IPS DF 19.7 (cell line): ENCODE data around the gene DNM1.
"Not testable (repeated sequence)": the region's sequence is repeated elsewhere in the genome, so short reads cannot be mapped to it uniquely, and the experiment has no call there.

ENCODE experiments used
- DNase-seq: peaks from one replicate; pipeline ENCODE4 v3.0.0-alpha.2; 2013; ENCODE audit warnings: low read depth, low spot score

The DNM1 gene

DNA sequence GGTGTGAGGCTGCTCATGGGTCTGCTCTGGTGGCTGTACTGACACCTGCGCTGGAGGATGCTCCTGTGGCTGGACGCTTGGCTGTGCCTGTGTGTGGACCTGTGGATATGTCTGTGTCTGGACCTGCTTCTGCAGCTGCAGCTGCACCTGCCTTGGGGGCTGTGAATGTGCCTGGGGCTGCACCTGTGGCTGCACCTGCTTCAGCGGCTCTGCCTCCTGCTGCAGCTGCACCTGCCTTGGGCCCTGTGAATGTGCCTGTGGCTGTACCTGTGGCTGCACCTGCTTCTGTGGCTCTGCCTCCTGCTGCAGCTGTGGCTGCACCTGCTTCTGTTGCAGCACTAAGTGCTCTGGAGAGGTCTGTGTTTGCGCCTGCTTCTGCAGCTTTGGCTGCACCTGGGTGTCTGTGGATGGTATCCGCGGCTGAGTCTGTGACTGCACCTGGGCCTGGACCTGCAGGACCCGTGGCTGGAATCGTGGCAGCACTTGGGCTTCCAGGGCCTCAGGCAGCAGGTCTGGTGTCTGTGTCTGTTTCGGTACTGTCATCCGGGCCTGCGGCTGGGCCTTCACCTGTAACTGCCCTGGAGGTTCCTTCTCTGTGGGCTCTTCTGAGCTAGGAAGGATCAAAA lies 24.3 kb upstream of the DNM1 start:
- DNase-seq = no peak

DNA sequence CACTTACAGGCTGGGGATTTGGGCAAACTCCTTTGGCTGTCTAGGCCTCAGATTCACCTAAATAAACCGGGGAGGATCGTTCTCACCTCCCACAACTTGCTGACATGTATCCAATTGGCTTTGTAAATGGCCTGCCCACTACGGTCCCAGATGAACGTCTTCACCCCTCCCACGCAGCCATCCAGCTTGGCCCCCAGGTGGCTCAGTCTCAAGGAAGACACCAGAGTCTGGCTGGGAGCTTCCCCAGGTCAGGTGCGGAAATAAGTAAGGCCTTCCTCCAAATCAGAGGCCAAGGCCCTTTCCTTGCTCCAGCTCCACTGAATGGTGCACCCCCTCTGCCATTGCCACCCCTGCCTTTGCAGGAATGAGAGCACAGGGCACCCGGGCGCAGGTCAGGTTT lies 23.2 kb upstream of the DNM1 start:
- DNase-seq = no peak

DNA sequence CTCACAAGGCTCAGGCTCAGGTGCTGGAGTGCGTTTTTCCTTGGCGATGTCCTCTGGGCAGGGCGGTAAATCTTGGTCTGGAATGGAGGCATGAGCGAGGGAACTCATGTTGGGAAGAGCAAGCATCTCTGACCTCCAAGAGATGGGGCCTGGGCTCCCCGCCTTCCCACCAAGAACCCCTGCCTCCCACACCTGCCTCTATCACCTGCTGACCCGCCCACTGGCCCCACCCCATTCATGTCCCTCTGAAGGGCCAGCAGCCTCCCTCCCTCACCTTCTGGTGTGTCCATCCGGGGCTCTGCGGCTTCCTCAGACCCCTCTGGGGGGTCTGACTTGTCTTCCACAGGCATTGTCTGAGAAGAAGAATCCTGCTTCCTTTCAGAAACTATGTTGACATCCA lies 22.7 kb upstream of the DNM1 start:
- no peak for DNase-seq

DNA sequence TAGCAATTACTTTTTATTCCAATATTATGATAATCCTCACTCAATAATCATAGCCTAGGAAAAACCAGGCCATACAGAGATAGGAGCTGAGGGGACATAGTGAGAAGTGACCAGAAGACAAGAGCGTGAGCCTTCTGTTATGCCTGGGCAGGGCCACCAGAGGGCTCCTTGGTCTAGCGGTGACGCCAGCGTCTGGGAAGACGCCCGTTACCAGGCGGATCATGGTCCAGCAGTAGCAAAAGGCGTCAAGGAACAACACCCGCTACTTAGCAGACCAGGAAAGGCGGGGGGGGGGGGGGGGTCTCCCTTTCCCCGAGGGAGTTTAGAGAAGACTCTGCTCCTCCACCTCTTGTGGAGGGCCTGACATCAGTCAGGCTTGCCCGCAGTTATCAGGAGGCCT lies 21.7 kb upstream of the DNM1 start:
- not testable (repeated sequence) for DNase-seq

DNA sequence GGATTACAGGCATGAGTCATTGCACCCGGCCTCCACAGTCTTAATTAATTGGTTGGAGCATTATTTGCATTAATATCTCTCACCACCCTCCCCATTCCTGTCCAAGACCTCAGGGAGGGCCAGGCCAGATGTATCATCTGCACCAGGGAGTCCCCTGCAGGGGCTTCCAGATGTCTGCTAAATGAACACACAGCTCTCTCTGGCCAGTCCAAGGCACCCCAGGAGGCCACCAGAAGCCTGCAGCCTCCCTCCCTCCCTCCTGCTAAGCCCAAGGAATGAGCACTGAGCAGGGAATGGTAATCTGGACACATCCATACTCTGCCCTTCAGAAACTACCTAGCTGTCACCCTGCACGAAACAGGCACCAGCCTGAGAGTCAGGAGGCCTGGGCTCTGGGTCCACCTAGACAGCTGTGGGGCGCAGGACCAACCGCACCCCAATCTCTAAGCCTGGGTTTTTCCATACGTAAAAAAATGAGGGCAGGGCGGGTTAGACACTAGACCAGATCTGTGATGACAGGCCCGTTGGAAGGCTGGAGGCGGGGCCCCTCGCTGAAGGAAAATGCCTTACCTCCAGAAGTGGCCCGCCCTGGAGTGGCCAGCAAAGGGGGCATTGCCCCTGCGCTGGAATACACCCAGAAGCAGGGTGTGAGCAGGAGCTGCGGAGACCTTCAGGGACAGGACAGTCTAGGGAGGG lies 20.1 kb upstream of the DNM1 start:
- no peak for DNase-seq

DNA sequence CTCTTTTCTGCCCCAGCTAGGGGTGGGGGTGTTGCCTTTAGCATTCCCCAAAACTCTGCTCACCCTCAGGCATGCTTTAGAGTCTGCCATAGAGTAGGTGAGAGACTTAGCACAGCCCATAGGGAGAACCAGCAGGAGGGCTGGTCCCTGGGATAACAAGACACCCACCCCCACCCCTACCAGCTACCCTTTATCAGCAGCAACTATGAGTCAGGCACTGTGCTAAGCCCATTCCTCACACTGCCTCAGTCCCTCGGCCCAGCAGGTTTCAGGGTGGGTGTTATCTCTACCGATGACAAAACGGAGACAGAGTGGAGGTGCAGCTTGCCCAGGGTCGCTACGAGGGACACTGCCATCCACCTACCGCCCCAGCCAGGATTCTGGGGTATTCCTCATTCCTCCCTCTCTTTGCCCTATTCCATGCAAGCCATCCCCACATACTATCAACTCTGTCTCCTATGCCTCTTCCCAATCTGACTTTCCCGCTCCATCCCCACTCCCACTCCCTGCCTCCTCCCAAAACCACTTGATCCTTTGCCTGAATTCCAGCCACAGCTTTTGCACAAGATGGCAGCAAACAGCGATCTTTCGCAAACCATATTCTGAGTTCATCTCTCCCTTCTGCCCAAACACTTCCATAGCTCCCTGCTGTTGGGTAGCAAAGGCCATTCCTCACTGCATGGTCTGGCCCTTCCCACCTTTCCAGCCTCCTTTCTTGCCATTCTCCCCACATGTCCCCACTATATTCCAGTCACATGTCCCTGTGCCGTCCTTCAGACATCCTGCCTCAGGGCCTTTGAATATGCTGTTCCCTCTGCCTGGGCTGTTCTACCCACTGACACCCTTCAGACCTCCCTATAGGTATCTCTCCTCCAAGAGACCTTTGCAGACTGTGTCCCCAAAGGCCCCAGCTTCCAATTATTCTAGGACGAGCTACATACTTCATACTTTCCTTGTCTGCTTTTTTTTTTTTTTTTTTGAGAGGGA lies 16.9 kb upstream of the DNM1 start:
- no peak for DNase-seq

DNA sequence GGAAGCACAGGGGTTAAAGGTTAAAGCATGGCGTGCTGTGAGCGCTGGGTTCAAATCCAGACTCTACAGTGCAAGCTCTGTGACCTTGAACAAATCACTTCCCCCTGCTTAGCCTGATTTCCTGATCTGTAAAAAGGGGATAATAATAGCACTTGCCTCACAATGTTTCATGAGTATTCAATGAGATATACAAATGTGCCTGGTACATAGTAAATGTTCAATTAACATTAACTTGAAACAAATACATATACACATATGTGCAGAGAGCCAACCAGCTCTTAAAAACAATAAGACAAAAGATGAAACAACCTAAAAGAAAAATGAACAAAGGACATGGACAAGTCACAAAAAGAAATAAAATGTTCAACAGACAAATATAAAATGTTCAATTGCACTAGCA lies 15.8 kb upstream of the DNM1 start:
- DNase-seq = no peak

DNA sequence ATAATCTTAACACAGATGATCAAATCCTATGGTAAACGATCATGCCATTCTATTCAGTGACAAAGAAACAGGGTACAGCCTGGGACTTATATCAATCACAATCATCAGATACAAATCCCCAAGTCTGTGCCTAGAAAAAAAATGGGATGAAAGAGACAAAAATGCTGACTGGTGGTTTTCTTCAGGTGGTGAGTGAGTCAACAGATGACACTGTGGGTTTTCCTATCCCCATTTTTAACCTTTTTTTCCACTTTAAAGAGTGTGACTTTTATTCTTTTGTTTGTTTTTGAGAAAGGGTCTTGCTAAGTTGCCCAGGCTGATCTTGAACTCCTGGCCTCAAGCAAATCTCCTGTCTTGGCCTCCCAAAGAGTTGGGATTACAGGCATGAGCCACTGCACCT lies 15.0 kb upstream of the DNM1 start:
- DNase-seq = no peak

DNA sequence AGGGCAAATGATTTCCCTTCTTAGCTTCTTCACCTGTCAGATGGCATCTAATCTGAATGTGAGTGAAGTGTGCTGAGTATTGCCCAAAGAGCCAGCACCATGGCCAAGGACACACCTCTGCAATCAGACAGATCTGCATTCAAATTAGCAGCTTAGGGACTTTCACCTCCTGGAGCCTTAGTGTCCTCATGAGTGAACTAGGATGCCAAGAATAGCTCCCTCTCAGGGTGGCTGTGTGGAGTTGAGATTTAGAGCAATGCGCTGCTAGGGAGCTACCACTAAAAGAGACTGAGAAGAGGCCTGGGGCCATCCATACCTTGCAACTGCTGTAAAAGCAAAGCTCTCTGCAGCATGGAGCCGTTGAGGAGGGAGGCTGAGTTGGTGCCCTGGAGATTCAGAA lies 13.2 kb upstream of the DNM1 start:
- no peak for DNase-seq

DNA sequence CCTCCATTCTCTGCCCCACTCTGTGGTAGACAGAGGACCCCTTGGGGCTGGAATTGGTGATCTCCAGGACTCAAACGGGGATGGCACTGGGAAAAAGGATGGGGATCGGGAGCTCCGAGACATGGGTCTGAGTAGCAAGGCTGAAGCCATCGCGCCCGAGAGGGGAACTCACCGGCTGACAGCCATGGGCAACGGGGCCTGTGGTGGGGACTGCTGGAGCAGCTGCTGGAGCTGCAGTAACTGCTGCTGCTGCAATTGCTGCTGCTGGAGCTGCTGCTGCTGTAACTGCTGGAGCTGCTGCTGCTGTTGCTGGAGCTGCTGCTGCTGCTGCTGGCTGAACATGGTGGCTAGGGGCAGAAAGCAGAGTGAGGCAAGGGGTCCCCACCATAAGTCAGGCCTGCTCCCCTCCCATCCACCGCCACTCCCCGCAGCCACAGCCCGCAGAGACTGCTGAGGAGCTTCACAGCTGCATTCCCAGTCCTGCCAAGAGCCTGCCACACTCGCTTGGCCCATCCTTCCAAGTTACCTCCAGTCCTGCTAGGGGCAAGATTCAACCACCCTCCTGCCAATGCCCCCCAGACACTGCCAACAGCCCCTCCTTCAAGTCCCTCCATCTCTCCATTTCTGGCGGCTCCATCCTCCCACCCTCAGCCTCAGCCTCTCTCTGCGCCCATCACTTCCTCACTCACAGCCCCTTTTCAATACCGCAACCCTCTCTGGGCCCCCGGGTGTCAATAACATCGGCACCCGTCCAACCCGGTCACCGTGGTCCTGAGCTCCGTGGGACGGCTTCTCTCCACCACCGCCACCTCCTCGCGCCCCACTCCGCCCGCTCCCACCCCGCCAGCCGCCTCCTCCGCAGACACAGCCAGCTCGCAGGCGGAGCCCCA lies 12.4 kb upstream of the DNM1 start:
- no peak for DNase-seq

DNA sequence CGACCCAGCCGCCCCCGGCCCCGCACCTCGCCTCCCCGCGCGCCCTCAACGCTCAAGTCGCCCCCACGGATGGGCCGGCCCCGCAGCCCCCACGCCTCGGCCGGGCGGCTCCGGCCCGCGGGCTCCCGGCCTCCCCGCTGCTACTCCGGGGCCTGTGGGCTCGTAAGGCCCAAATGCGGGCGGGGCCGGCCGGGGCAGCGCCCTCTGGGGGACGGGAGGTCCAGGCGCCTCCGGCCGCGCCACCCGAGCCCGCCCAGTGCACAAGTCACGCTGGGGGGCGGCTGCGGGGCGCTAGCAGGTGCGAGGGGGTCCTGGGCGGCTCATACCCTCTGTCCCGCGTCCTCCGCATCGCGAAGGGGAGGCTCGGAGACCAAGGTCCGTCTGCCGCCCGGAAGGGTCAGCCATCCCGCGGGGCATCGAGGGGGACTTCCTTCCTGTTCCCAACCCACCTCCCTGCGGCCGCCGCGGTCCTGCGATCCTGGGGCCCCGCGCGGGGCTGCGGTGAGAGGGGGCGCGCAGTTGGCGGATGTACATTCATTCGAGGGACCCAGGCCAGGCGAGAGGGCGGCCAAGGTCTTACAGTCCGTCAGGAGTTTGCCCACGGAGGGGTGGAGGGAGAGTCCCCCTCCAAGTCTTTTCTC lies 11.7 kb upstream of the DNM1 start, which contains the start of gene CIZ1:
Gene CIZ1 (minus strand): TSS at position 167 of the 641 bp plus-strand sequence. CDS start 715 bp downstream, outside the sequence.
- DNase-seq = no peak

DNA sequence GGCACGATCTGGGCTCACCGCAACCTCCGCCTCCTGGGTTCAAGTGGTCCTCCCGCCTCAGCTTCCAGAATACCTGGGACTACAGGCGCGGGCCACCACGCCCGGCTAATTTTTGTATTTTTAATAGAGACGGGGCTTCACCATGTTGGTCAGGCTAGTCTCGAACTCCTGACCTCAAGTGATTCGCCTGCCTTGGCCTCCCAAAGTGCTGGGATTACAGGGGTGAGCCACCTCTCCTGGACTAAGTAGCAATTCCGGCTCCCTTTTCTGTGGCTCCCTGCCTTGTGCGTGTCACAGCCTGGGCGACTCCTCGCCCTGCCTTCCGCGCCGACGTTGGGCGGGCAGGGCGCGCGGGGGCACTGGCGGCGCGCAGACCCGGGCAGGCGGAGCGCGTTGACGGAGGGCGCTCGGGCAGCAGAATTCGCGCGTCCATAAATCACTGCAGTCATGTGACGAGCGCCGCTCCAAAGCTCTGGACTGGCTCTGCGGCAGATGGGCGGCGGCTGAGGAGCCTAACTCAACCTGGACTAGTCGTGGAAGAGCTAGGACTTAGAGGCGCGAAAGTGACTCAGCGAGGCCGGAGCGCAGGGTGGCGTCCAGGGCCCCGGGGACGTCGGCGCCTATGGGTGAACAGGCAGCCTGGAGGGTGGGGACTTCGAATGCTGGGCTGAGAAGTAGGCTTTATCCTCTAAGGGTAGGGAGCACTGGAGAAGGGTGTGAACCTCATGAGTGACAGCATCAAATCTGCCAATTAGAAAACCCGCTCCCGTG lies 10.4 kb upstream of the DNM1 start:
- DNase-seq = no peak

DNA sequence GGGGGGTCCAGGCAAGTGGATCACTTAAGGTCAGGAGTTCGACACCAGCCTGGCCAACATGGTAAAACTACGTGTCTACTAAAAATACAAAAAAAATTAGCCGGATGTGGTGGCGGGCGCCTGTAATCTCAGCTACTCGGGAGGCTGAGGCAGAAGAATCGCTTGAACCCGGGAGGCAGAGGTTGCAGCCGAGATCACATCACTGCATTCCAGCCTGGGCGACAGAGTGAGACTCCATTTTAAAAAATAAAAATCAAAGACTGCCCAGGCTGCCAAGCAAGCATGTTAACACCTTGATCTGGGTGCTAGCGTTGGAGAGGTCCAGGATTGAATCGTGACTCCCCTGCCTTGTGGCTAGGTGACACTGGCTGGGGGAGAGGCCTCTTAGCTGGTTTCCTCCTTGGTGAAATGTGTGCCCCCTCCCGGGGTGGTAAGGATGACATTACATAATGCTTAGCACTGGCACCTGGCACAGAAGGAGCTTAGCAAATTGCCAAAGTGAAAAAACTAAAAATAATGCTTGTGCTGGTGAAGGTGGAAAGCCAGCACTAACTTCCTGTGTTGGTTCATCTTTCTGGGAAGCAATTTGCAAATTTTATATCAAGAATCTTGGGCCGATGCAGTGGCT lies 9.6 kb upstream of the DNM1 start:
- DNase-seq = no peak

DNA sequence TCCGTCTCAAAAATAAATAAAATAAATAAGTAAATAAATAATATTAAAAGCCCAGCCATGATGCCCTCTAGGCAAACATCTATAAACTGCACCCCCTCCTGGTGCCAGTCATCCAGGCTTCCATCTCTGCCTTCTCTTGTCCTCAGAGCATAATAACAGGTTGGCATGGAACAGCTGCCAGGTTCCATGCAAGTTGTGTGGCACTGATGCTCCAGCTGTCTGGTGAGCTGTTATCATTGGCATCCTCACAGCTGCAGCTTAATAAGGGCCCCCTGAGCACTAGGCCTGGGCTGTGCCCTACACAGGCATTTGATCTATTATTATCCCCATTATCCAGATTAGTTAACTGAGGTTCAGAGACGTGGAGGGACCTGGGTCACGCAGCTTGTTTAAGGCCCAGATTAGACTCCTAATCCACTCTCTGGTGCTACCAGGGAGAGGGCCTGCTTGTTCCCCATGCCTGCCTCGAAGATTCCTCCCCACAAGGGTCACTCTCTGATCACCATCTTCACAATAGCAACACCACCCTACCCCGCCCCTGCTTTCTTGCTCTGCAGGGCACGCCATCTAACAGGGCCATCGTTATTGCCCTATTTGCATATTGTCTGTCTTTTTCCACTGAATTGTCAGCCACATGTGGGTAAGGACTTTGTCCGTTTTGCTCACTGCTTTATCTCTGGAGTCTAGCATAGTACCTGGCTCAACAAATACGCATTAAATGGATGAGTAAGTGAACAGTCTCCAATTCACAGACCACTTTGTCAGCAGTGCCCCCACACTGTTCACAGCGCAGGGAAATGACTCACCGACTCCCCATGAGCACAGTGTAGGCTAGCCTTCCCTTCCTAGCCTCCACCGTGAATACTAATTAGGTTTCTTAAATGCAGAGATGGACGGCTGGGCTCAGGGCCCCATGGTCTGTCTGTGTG lies 1.5 kb upstream of the DNM1 start:
- no peak for DNase-seq

DNA sequence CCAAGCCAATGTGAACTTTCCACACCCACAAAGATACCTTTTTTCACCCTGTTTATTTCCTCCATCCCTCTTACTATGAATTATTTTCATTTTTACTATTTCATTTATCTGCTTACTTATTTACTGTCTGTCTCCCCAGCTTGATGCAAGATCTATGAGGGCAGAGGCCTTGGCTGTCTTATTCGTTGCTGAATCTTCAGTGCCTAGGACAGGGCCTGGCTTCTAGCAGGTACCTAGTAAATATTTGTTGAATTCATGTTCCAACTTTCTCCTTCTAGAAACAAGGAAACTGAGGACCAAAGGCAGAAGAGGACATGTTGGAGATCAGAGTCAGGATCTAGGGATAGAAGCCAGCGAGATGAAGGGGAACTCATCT lies 543 bp upstream of the DNM1 start:
- no peak for DNase-seq

DNA sequence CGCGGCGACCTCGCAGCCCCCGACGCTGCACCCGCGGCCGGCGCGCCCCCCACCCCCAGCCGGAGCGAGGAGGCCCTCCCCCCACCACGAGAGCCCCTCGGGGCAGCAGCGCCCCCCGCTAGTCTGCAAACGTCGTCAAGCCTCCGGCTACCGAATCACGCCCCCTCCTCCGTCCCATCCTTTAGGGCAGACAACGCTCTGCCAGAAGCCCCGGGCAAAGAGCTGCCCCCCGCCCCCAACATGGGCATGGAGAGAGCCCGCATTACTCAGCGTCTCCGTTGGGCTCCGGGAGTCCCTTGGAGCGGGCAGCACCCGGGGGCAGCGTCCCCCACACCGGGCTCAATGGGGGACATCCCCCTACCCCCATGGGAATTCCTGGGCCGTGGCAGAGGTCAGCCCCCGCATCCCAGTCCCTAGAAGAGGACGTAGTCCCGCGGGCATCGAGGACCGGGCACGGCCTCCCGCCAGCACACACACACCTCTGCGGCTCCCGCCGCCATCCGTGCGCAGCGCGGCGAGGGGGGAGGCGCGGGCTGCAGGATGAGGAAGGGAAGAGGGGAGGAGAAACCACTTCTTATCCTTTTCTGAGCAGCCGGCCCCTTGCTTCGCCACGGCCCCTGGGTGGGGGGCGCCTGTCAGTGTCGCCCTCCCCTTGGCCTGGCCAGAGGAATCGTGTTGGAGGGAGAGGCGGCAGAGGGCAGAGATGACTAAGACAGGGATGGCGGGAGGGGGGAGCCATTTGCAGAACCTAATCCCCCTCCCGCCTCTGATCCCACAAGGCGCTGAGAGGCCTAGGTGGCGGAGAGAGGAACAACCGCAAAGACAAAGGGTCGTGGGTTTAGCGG lies 750 bp downstream of the DNM1 start:
- no peak for DNase-seq

DNA sequence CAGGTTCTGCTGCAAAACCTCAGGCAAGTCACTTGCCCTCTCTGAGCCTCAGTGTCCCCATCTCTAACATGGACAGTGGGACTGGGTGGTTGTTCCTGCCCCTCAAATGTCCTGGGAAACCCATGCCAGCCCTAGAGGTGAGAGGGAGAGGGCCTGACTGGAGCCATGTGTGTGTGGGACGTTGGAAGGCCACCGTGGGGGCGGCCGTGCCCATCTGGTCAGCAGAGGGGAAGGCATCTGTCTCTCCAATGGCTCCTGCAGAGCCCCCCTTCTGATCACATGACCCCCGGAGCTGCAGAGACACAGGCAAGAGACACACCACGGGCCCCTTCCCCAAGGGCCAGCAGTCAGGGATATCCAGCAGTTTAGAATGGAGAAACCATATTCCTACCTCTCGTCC lies 1.7 kb downstream of the DNM1 start:
- no peak for DNase-seq
